Urinary bladder (tissue), 4 donors: Measurements from ENCODE around the gene ACVR2A. TPM values are rescaled to one million over a fixed set of nuclear protein-coding genes. Genes with fewer than 3 reads are reported as not detected.
A peak's percentile ranks its signal among the peaks of the same experiment; 100 is the strongest.

Experiments used
- DNase-seq: peaks from one replicate; pipeline ENCODE4 v3.0.0-alpha.2; 2015; ENCODE audit errors: extremely low spot score
- H3K27ac ChIP-seq: one replicate; pipeline ENCODE4 v1.5.1; 2013; ENCODE audit warnings: low read depth, mild to moderate bottlenecking, moderate library complexity
- H3K36me3 ChIP-seq: one replicate; pipeline ENCODE4 v1.6.1; 2013; ENCODE audit warnings: mild to moderate bottlenecking, moderate library complexity; ENCODE audit not compliant: insufficient read depth
- H3K4me1 ChIP-seq: one replicate; pipeline ENCODE4 v1.6.1; 2013; ENCODE audit warnings: mild to moderate bottlenecking, moderate library complexity; ENCODE audit not compliant: insufficient read depth
- H3K4me3 ChIP-seq: one replicate; pipeline ENCODE4 v1.5.1; 2013; ENCODE audit warnings: low read depth, low read length
- WGBS: extraction: QIAGEN DNeasy Blood & Tissue Kit; methylation state at CpG from one replicate; pipeline ENCODE4 v1.1.7; 2013; 5-methylcytosine and 5-hydroxymethylcytosine counted together
- polyA plus RNA-seq: library from polyadenylated mRNA; stranded (reverse); fragments of 200-250 nt; gene quantifications from one replicate; pipeline ENCODE4 v1.2.3, GENCODE V29; 2013
- total RNA-seq: library from RNA; depleted of rRNA; stranded (reverse); fragments of >200 nt; gene quantifications from one replicate; pipeline ENCODE4 v1.2.3, GENCODE V29; 2014
- donor health status: healthy with polysubstance abuse.
- donor health status: healthy.

Gene ACVR2A
- total and polyA plus RNA-seq, 2 donors, result 7.2 to 76.9 TPM

GRCh38 chr2:147845411-147845971 lies 662 bp downstream of the ACVR2A start:
- H3K4me3 ChIP-seq, result peak overlapping the region; percentile 96
- DNase-seq, result no peak
- 2% methylated on average over 14 of the region's 14 CpGs for WGBS
- no peaks in the 10 kb centered on the region for H3K36me3 ChIP-seq
- H3K4me1 ChIP-seq, result peaks cover 2% of the 10 kb centered on the region
- no peak overlapping the region for H3K27ac ChIP-seq

GRCh38 chr2:147846412-147847081 lies 1.7 kb downstream of the ACVR2A start:
- WGBS, result 23% methylated on average over 5 of the region's 5 CpGs
- H3K27ac ChIP-seq, result no peak overlapping the region
- H3K4me3 ChIP-seq, result peak overlapping the region; percentile 96
- peaks cover 2% of the 10 kb centered on the region for H3K4me1 ChIP-seq
- DNase-seq, result no peak
- no peaks in the 10 kb centered on the region for H3K36me3 ChIP-seq

- H3K27ac ChIP-seq, result no peak overlapping the region
- H3K4me1 ChIP-seq, result peaks cover 2% of the 10 kb centered on the region
- no peaks in the 10 kb centered on the region for H3K36me3 ChIP-seq
- H3K4me3 ChIP-seq, result no peak overlapping the region
- DNase-seq, result no peak
Observed at GRCh38 chr2:147847746-147848391, 3.0 kb downstream of the ACVR2A start.

GRCh38 chr2:147850838-147851237 lies 6.0 kb downstream of the ACVR2A start:
- WGBS, result 81% methylated on average over 1 of the region's 1 CpG
- H3K4me3 ChIP-seq, result no peak overlapping the region
- no peak for DNase-seq
- no peaks in the 10 kb centered on the region for H3K36me3 ChIP-seq
- peaks cover 2% of the 10 kb centered on the region for H3K4me1 ChIP-seq
- H3K27ac ChIP-seq, result no peak overlapping the region

- peaks cover 2% of the 10 kb centered on the region for H3K4me1 ChIP-seq
Observed at GRCh38 chr2:147851244-147851930, 6.6 kb downstream of the ACVR2A start.

GRCh38 chr2:147854557-147855134 lies 9.8 kb downstream of the ACVR2A start:
- Histone ChIP-seq H3K4me3 (no peak overlapping the region), H3K36me3 (no peaks in the 10 kb centered on the region), H3K4me1 (peaks cover 2% of the 10 kb centered on the region), H3K27ac (no peak overlapping the region)
- WGBS, result 86% methylated on average over 6 of the region's 6 CpGs
- DNase-seq, result no peak

More at GRCh38 chr2:147851244-147851930, 6.6 kb downstream of the ACVR2A start:
- H3K4me3 ChIP-seq, result no peak overlapping the region
- no peak overlapping the region for H3K27ac ChIP-seq
- WGBS, result 90% methylated on average over 1 of the region's 1 CpG
- H3K36me3 ChIP-seq, result no peaks in the 10 kb centered on the region
- DNase-seq, result no peak

GRCh38 chr2:147855316-147855715 lies 10.5 kb downstream of the ACVR2A start:
- H3K27ac ChIP-seq, result no peak overlapping the region
- no peaks in the 10 kb centered on the region for H3K4me1 ChIP-seq
- H3K36me3 ChIP-seq, result no peaks in the 10 kb centered on the region
- no peak overlapping the region for H3K4me3 ChIP-seq
- no peak for DNase-seq

- Histone ChIP-seq H3K4me1 (no peaks in the 10 kb centered on the region), H3K4me3 (no peak overlapping the region), H3K27ac (no peak overlapping the region), H3K36me3 (no peaks in the 10 kb centered on the region)
- DNase-seq, result no peak
Observed at GRCh38 chr2:147855977-147856376, 11.1 kb downstream of the ACVR2A start.

- no peaks in the 10 kb centered on the region for H3K36me3 ChIP-seq
- WGBS, result 89% methylated on average over 1 of the region's 1 CpG
- no peaks in the 10 kb centered on the region for H3K4me1 ChIP-seq
- no peak overlapping the region for H3K27ac ChIP-seq
- DNase-seq, result no peak
- H3K4me3 ChIP-seq, result no peak overlapping the region
Observed at GRCh38 chr2:147860009-147860408, 15.2 kb downstream of the ACVR2A start.

- no peak for DNase-seq
- Histone ChIP-seq H3K4me1 (no peaks in the 10 kb centered on the region), H3K27ac (no peak overlapping the region), H3K36me3 (no peaks in the 10 kb centered on the region), H3K4me3 (no peak overlapping the region)
- 53% methylated on average over 2 of the region's 2 CpGs for WGBS
Observed at GRCh38 chr2:147862859-147863516, 18.2 kb downstream of the ACVR2A start.

GRCh38 chr2:147863835-147864234 lies 19.0 kb downstream of the ACVR2A start:
- H3K4me3 ChIP-seq, result no peak overlapping the region
- H3K36me3 ChIP-seq, result no peaks in the 10 kb centered on the region
- no peak for DNase-seq
- whole genome bisulfite sequencing, result 94% methylated on average over 1 of the region's 1 CpG
- H3K4me1 ChIP-seq, result no peaks in the 10 kb centered on the region
- no peak overlapping the region for H3K27ac ChIP-seq

- no peak for DNase-seq
- no peak overlapping the region for H3K27ac ChIP-seq
- H3K36me3 ChIP-seq, result no peaks in the 10 kb centered on the region
- H3K4me3 ChIP-seq, result no peak overlapping the region
- no peaks in the 10 kb centered on the region for H3K4me1 ChIP-seq
Observed at GRCh38 chr2:147865560-147865959, 20.7 kb downstream of the ACVR2A start.

- Histone ChIP-seq H3K27ac (no peak overlapping the region), H3K36me3 (no peaks in the 10 kb centered on the region), H3K4me1 (no peaks in the 10 kb centered on the region), H3K4me3 (no peak overlapping the region)
- WGBS, result 75% methylated on average over 2 of the region's 2 CpGs
- no peak for DNase-seq
Observed at GRCh38 chr2:147867050-147867449, 22.2 kb downstream of the ACVR2A start.
